ENCODE data around the gene MAMDC2. TPM values are rescaled to one million over a fixed set of nuclear protein-coding genes. Genes with fewer than 3 reads are reported as not detected.
"Not testable (repeated sequence)": the region's sequence is repeated elsewhere in the genome, so short reads cannot be mapped to it uniquely, and the experiment has no call there.

MAMDC2 gene
- total and polyA plus RNA-seq, 7 donors: 0.91 to 11.9 (median 2.2) TPM

DNA sequence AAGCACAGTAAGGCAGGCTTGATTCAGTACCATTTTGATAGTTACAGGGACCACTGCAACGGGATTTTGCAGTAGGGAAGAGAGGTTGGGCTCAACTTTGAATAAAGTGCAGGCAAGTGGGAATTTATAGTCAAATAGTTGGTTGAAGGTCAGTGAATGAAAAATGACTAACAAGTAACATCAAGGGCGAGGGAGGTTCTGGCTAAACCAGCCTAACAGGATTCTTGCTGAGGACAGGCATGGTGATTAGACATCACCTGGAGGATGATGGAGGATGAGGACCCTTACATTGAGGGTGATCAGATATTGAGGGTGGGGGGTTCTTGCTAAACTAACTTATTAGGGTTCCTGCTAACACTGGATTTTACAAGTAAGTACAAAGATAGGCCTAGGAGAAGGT lies 149.1 kb downstream of the MAMDC2 start:
- TF ChIP-seq CTCF (IDR thresholded peaks at IDR 0.05): no peak
- H3K4me3 ChIP-seq: no peak overlapping the region
- no peaks in the 10 kb centered on the region for H3K36me3 ChIP-seq (ENCODE audit: insufficient read depth in 1 of 2, low read depth in 1 of 2)
- intact Hi-C loops (cut with DNase I): no loop called here
- H3K4me1 ChIP-seq: no peaks in the 10 kb centered on the region
- H3K27ac ChIP-seq: no peak overlapping the region
- DNase-seq (no peak), ATAC-seq (no peak)
- H3K9me3 ChIP-seq: no peaks in the 10 kb centered on the region
- H3K27me3 ChIP-seq (ENCODE audit: insufficient read depth in 3 of 3, low read length in 2 of 3): no peaks in the 10 kb centered on the region
- WGBS, 3 donors: 88 to 94% (median 91%) methylated on average over 2 of the region's 2 CpGs

DNA sequence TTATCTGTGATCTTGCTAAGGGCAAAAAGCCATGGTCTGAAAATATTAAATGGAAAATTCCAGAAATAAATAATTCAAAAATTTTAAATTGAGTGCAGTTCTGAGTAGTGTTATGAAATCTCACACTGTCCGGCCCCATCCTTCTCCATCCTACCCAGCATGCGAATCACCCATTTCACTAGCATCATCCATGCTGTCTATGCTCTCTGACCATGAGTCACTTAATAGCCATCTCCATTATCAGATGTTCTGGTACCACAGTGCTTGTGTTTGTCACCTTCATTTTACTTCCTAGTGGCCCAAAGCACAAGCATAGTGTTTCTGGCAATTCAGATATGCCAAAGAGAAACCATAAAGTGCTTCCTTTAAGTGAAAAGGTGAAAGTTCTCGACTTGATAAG lies 151.8 kb downstream of the MAMDC2 start:
- H3K27ac ChIP-seq: no peak overlapping the region
- DNase-seq: no peak
- WGBS, 3 donors: 87 to 91% (median 89%) methylated on average over 3 of the region's 3 CpGs
- no peaks in the 10 kb centered on the region for H3K36me3 ChIP-seq (ENCODE audit: insufficient read depth in 1 of 2, low read depth in 1 of 2)
- no peak for TF ChIP-seq CTCF (IDR thresholded peaks at IDR 0.05)
- no peaks in the 10 kb centered on the region for H3K27me3 ChIP-seq (ENCODE audit: insufficient read depth in 3 of 3, low read length in 2 of 3)
- H3K9me3 ChIP-seq: no peaks in the 10 kb centered on the region
- H3K4me3 ChIP-seq: no peak overlapping the region
- no peak for ATAC-seq
- no peaks in the 10 kb centered on the region for H3K4me1 ChIP-seq
- intact Hi-C loops (cut with DNase I): no loop called here

DNA sequence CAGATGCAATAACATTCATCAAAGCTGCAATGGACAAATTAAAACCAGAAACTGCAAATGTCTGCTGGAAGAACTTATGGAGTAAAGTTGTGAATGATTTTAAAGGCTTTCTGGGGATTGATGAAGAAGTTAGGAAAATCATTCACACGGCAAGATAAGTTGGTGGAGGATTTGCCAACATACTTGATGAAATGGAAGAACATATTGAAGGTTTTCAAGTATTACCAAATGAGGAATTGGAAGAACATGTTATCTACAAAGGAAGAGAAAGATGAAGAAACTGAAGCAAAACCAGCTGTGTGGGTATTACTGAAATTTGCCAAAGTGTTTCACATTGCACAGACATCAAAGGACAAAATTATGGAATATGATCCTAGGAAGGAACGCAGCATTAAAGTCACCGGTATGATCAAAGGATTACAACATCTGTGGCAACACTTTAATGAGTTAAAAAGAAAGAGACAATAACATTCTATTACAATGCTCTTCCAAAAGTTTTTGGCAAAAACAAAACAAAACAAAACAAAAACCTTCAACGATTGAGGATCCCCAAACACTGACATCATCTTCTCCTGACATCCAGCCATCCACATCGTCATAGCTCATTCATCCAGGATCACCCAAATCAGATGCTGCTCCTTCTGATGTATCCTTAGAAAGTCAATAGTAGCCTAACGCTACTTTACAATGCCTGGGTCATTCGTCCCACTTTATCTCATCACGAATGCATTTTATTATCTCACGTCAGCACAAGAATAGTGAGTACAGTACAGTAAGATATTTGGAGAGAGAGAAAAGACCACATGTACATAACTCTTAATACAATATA lies 153.8 kb downstream of the MAMDC2 start:
- H3K27me3 ChIP-seq (ENCODE audit: insufficient read depth in 3 of 3, low read length in 2 of 3): no peaks in the 10 kb centered on the region
- H3K27ac ChIP-seq: no peak overlapping the region
- no peak for ATAC-seq
- 58 to 70% (median 63%) methylated on average over 9 of the region's 9 CpGs for WGBS, 3 donors
- no peak for TF ChIP-seq CTCF (IDR thresholded peaks at IDR 0.05)
- H3K4me1 ChIP-seq: no peaks in the 10 kb centered on the region
- no peaks in the 10 kb centered on the region for H3K36me3 ChIP-seq (ENCODE audit: insufficient read depth in 1 of 2, low read depth in 1 of 2)
- H3K9me3 ChIP-seq: no peaks in the 10 kb centered on the region
- H3K4me3 ChIP-seq: no peak overlapping the region
- intact Hi-C loops (cut with DNase I): no loop called here
- no peak for DNase-seq

DNA sequence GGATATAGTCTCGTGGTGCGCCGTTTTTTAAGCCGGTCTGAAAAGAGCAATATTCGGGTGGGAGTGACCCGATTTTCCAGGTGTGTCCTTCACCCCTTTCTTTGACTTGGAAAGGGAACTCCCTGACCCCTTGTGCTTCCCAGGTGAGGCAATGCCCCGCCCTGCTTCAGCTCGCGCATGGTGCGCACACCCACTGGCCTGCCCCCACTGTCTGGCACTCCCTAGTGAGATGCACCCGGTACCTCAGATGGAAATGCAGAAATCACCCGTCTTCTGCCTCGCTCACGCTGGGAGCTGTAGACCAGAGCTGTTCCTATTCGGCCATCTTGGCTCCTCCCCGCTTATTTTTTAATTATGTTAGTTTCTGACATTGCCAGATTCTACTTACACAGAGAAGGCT lies 161.1 kb downstream of the MAMDC2 start:
- H3K4me1 ChIP-seq; H3K27me3 ChIP-seq (ENCODE audit: insufficient read depth in 3 of 3, low read length in 2 of 3); ATAC-seq; H3K4me3 ChIP-seq; H3K9me3 ChIP-seq; H3K27ac ChIP-seq; H3K36me3 ChIP-seq (ENCODE audit: insufficient read depth in 1 of 2, low read depth in 1 of 2); intact Hi-C loops (cut with DNase I); DNase-seq: not testable (repeated sequence)
- WGBS, 3 donors: 92 to 97% (median 94%) methylated on average over 16 of the region's 16 CpGs

- no peak overlapping the region for H3K4me3 ChIP-seq
- no peak for ATAC-seq
- H3K4me1 ChIP-seq: no peaks in the 10 kb centered on the region
- H3K27me3 ChIP-seq (ENCODE audit: insufficient read depth in 3 of 3, low read length in 2 of 3): no peaks in the 10 kb centered on the region
- WGBS, 3 donors: 36 to 62% (median 49%) methylated on average over 3 of the region's 3 CpGs
- intact Hi-C loops (cut with DNase I): no loop called here
- DNase-seq: no peak
- TF ChIP-seq CTCF (IDR thresholded peaks at IDR 0.05): no peak
- H3K9me3 ChIP-seq: no peaks in the 10 kb centered on the region
- no peaks in the 10 kb centered on the region for H3K36me3 ChIP-seq (ENCODE audit: insufficient read depth in 1 of 2, low read depth in 1 of 2)
- H3K27ac ChIP-seq: no peak overlapping the region
Measured at GRCh38 chr9:70205366-70206020, 161.8 kb downstream of the MAMDC2 start.

All from psoas muscle (tissue), 8 donors.